Activated CD4-positive, CD25-positive, alpha-beta regulatory T cell treated with anti-CD3 and anti-CD28 coated beads, Interleukin-2, amount 50 U/mL, for 72 hours (primary cell): ENCODE data around the gene PARD3.

Experiments
- DNase-seq: peaks from one replicate; pipeline ENCODE4 v3.0.0; 2021

The PARD3 gene

GRCh38 chr10:34193931-34194626 is 621.0 kb downstream of the PARD3 start:
- no peak for DNase-seq

DNA sequence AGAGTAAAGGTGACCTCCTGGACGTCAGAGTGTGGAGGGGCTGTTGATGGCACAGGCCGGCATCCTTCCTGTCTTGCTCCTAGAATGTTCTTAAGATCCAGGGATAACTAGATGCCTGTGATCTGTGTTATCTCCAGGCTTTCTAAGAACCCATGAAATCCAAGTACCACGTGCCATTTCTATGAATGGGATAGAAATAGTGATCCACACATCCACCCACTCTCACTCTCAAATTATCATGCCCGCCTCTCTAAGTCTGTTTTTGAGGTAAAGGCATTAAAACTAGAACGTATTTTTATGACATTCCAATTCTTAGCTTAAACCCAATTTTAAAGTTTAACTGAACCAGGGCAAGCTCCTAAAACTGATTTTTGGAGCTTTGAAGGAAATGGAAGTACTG is 622.5 kb downstream of the PARD3 start:
- no peak for DNase-seq

- no peak for DNase-seq
Observed at GRCh38 chr10:34191406-34191805, 623.7 kb downstream of the PARD3 start.

DNA sequence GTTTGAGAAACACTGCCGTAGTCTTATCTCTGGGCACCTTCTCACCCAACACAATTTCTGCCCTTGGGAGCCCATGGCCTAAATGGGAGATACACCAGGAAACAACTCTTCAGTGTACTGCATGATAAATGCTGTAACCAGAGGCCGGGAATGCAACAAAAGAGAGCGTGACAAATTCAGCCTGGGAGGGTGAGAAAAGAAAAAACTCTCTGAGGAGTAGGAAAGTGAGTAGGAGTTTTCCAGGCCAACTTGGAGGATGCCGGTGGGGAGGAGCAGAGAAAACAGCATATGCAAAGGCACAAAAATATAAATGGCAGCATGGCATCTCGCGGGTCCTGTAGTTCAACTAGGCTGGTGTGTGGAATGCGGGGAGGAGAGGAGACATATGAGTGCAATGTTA is 624.5 kb downstream of the PARD3 start:
- no peak for DNase-seq

- DNase-seq: no peak
Observed at GRCh38 chr10:34189830-34190229, 625.3 kb downstream of the PARD3 start.

DNA sequence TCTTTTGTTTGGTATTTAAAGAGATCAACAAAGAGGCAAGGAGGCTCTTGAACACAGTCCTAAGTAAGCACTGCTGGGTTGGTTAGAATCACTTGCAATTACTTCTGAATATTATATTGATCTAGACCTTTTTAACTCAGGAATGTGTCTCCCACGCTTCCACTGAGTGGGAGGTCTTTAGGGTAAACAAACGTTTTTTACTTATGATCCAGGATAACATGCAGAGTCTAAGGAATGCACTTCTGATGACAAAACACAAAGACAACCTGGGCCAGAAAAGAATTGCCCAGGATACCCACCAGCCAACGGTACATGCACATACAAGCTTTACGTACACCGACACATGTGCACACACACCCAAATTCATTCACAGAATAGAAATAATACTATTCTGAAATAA is 626.9 kb downstream of the PARD3 start:
- DNase-seq: no peak

DNA sequence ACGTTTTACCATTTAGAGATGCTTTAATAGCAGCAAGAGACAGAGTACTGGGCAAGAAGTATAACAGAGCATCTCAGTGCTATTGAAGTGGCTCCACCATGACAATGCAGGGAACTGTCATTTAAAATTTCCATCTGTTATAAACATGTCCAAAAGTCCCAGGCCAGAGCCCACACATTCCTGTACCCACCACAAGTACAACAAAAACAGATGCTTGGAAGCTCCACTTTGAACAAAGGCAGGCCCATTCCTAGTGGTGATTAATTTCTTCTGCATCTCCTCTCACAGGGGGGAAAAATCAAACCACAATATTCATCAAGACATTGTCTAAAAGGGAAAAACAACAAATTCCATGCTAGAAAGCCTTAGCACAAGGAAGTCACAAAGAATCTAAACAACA is 627.9 kb downstream of the PARD3 start:
- no peak for DNase-seq

- DNase-seq: no peak
Observed at GRCh38 chr10:34186745-34187144, 628.4 kb downstream of the PARD3 start.

DNA sequence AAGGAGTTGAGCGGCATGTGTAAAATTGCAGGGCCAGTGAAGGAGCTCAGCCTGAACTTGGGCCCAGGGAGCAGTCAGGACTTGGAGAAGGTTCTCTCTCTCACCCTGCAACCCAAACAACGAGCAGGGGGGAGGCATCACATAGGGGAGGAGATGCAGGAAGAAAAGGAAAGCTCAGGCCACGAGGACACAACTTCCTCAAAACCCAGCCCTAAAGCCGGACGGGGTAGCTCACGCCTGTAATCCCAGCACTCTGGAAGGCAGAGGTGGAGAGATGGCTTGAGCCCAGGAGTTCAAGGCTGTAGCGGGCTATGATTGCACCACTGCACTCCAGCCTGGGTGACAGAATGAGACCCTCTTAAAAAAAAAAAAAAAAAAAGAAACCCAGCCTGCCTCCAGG is 629.1 kb downstream of the PARD3 start:
- no peak for DNase-seq

GRCh38 chr10:34184939-34185386 is 630.1 kb downstream of the PARD3 start:
- DNase-seq: no peak

- no peak for DNase-seq
Observed at GRCh38 chr10:34184397-34184796, 630.7 kb downstream of the PARD3 start.

- DNase-seq: no peak
Observed at GRCh38 chr10:34183016-34183796, 631.9 kb downstream of the PARD3 start.

DNA sequence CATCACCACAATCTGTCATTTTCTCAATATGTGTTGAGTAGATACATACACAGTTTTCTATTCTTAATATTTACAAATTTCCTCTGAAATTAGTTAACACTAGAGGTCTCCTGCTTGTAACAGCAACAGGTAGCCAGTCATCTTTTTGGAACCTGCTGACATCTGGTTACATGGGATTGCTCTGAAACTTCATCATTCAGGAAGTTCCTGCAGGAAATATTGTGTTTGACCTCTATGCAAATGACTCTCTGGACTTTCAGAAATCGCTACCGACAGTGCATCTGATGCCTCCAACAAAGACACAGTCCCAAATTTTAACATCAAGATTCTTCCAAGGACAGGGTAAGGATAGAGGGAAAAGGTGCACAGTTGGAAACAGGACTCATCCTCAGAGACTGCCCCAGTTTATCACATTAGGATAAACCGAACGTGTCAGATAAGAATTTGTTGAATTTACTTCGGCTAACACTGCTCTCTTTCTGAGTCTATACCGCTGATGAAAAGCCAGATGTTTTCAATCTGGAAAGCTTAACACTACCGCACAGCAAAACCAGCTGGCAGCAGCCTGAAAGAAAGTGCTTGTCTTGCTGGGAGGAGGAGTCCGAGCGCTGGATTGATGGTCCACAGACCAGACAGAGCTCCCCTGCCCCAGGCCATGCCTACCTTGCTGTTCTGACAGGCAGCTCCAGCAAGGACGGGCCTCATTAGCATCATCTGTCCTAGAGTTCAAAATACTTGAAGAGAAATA is 633.4 kb downstream of the PARD3 start:
- DNase-seq: no peak

GRCh38 chr10:34180749-34181148 is 634.3 kb downstream of the PARD3 start:
- DNase-seq: no peak

GRCh38 chr10:34179280-34179679 is 635.8 kb downstream of the PARD3 start:
- DNase-seq: no peak

GRCh38 chr10:34178756-34179155 is 636.3 kb downstream of the PARD3 start:
- DNase-seq: no peak

DNA sequence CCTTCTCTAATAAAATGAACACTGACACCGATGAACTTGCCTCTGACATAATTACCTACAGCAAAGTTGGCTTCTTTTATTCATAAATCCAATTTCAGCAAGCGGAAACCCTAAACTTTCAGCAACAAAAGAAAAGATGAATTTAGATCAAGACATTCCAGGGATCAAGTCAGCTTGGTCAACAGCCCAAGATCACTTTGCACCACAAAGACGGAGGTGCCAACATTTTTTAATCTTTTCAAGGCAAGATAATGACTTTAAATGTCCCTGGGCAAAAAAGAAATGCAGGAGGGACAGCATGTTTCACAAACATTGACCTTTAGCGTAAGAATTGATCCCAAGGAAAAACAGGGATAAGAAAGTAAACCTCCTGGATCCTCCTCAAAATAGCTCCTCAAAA is 636.9 kb downstream of the PARD3 start:
- DNase-seq: no peak

GRCh38 chr10:34177445-34177844 is 637.7 kb downstream of the PARD3 start:
- no peak for DNase-seq

GRCh38 chr10:34176351-34176750 is 638.7 kb downstream of the PARD3 start:
- no peak for DNase-seq

DNA sequence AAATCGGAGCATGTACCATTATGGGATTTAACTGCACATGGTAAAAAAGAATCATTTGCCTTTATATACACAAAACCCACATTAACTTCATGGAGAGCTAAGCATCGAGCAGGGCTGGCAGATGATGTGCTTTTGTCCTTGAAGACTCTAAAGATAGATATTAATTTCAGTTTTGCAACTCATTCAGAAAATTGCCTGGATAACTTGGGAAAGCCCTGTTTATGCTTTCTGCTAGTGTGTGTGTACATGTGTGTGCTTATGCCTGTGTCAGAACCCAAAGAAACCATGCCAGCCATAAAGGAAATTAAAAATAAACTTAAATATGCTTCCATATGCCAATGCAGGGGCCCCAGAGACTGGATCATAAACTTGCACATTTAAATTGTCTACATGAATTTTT is 640.0 kb downstream of the PARD3 start:
- no peak for DNase-seq

- no peak for DNase-seq
Observed at GRCh38 chr10:34172936-34173533, 642.1 kb downstream of the PARD3 start.

GRCh38 chr10:34171957-34172527 is 643.1 kb downstream of the PARD3 start:
- no peak for DNase-seq

GRCh38 chr10:34169677-34170076 is 645.4 kb downstream of the PARD3 start:
- DNase-seq: no peak
